ENCODE results near the gene LRRC26. TPM values are rescaled to one million over a fixed set of nuclear protein-coding genes. Genes with fewer than 3 reads are reported as not detected.

The LRRC26 gene
- polyA plus RNA-seq, 1 donor (not counting 4 experiments of a cell fraction or from before 2014, with no cell fraction given) = not detected

DNA sequence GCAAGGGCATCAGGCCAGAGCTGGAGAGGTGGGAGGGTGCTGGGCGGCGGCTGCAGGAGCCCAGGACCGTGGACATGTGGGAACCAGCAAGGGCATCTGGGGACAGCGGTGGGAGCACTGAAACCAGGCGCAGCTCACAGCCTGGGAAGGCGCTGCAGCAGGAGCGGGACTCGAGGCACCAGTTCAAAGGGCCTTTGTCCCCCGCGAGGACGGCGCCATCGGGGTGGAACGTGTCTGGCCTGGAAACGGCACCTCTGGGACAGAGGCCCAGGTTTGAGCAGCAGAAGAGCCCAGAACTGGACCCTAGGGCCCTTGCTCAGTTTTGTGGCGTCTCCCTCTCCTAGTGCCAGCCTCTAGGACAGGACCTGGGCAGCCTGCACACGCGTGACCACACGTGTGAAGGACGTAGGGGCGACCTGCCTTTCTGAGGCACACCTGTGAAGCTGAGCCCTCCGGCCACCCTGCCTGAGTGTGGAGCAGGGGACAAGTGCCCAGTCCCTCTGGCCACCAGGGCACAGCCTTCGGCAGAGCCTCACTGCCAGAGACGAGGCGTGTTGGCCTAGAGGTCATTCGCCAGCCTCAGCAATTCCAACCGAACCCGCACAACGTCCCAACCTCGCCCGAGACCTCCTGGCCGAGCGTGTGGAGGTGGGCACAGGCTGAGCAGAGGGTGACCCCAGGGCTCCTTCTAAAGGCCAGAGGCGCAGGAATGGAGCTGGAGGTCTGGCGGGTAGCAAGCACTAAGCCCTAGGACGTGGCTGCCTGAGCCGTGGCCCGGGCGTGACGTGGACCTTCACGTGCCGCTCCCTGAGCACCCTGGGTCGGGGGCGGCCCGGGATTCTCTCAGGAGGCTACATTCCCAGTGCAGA is 4.2 kb upstream of the LRRC26 start:
- H3K9me3 ChIP-seq (ENCODE audit: control insufficient read depth, low read depth, low read length) = no peaks in the 10 kb centered on the region
- no peaks in the 10 kb centered on the region for H3K36me3 ChIP-seq (ENCODE audit: control insufficient read depth in 2 of 2, extremely low read depth in 1 of 2, insufficient read depth in 2 of 2, low read length in 2 of 2)
- H3K9me1 ChIP-seq (ENCODE audit: control insufficient read depth, extremely low read depth, insufficient read depth, low read length) = no peaks in the 10 kb centered on the region
- TF ChIP-seq, protein P1, sequence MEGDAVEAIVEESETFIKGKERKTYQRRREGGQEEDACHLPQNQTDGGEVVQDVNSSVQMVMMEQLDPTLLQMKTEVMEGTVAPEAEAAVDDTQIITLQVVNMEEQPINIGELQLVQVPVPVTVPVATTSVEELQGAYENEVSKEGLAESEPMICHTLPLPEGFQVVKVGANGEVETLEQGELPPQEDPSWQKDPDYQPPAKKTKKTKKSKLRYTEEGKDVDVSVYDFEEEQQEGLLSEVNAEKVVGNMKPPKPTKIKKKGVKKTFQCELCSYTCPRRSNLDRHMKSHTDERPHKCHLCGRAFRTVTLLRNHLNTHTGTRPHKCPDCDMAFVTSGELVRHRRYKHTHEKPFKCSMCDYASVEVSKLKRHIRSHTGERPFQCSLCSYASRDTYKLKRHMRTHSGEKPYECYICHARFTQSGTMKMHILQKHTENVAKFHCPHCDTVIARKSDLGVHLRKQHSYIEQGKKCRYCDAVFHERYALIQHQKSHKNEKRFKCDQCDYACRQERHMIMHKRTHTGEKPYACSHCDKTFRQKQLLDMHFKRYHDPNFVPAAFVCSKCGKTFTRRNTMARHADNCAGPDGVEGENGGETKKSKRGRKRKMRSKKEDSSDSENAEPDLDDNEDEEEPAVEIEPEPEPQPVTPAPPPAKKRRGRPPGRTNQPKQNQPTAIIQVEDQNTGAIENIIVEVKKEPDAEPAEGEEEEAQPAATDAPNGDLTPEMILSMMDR (optimal IDR thresholded peaks at IDR 0.05 in 1 of 3, IDR thresholded peaks at IDR 0.05 in 1 of 3, conservative IDR thresholded peaks at IDR 0.05 in 1 of 3; ENCODE audit: extremely low read depth in 1 of 3, insufficient read depth in 2 of 3, low read length in 3 of 3) = no peak
- peak; percentile 65 for TF ChIP-seq EZH2 (IDR thresholded peaks at IDR 0.05; ENCODE audit: low read length)
- DNase-seq (ENCODE audit: low read depth, low spot score) (no peak), FAIRE-seq (no peak)
- H3K9ac ChIP-seq (ENCODE audit: control insufficient read depth, extremely low read depth, insufficient read depth, low read length) = no peak overlapping the region
- no peak overlapping the region for H3K4me2 ChIP-seq (ENCODE audit: control insufficient read depth, extremely low read depth, insufficient read depth, low read depth, low read length)
- H4K20me1 ChIP-seq (ENCODE audit: control insufficient read depth, extremely low read depth, insufficient read depth, low read length) = peaks cover 14% of the 10 kb centered on the region
- no peaks in the 10 kb centered on the region for H3K79me2 ChIP-seq (ENCODE audit: control insufficient read depth, insufficient read depth, low read length)
- H3K4me3 ChIP-seq (ENCODE audit: control insufficient read depth in 2 of 3, extremely low read depth in 1 of 3, insufficient read depth in 2 of 3, low read depth in 1 of 3, low read length in 3 of 3) = no peak overlapping the region
- no peaks in the 10 kb centered on the region for H3K4me1 ChIP-seq (ENCODE audit: control insufficient read depth, extremely low read depth, insufficient read depth, low read length)
- H2AFZ ChIP-seq (ENCODE audit: control insufficient read depth, low read length) = no peak overlapping the region
- no peak overlapping the region for H3K27ac ChIP-seq (ENCODE audit: control insufficient read depth, insufficient read depth, low read length)
- dilution Hi-C loops (cut with MboI; ENCODE audit: extremely low pct_ligation_motif_present, low sequenced_read_pairs) = no loop called here
- peaks cover 63% of the 10 kb centered on the region for H3K27me3 ChIP-seq (ENCODE audit: control insufficient read depth, extremely low read depth, insufficient read depth, low read length)

DNA sequence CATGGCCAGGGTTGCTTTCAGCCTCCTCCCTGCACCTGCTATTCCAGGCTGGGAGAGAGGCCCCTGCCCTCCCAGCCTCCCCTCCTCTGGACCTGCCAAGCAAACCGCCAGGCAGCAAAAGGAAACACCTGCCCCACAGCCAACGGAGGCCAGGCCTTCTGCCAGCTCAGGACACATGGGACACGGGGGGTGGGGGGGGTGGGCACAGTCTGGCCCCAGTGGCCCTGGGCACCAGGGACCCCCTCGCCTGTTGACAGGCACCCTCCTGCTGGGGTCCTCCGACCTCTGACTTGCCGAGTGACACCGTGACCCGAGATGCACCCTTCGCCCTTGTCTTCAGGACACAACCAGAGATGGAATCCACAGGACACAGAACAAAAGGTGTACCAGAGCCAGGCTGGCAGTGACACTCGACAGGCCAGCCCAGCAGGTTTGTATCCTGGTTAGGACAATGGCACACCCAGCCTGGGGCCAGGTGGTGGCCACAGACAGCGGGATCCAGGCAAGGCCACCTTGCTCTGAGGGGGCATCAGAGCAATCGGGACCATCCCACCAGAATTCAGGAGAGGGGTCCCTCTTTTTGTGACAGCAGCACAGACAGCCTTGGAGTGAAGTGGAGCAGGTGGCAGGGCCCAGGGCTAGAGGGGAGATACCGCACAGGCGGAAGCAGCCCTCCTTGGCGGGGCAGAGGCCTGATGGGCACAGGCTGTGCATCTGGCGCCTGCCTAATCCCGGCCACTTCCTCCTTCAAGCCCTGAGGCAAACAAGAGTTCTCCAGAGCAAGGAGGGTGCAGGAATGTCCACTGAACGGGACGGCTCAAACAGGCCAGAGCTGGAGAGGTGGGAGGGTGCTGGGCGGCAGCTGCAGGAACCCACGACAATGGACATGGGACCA is 3.3 kb upstream of the LRRC26 start:
- TF ChIP-seq, protein P1 (optimal IDR thresholded peaks at IDR 0.05 in 1 of 3, IDR thresholded peaks at IDR 0.05 in 1 of 3, conservative IDR thresholded peaks at IDR 0.05 in 1 of 3; ENCODE audit: extremely low read depth in 1 of 3, insufficient read depth in 2 of 3, low read length in 3 of 3) = no peak
- TF ChIP-seq EZH2 (IDR thresholded peaks at IDR 0.05; ENCODE audit: low read length) = no peak
- FAIRE-seq = no peak
- Histone ChIP-seq H3K4me3 (ENCODE audit: control insufficient read depth in 2 of 3, extremely low read depth in 1 of 3, insufficient read depth in 2 of 3, low read depth in 1 of 3, low read length in 3 of 3) (no peak overlapping the region), H3K4me2 (ENCODE audit: control insufficient read depth, extremely low read depth, insufficient read depth, low read depth, low read length) (no peak overlapping the region), H3K36me3 (ENCODE audit: control insufficient read depth in 2 of 2, extremely low read depth in 1 of 2, insufficient read depth in 2 of 2, low read length in 2 of 2) (no peaks in the 10 kb centered on the region), H3K9me3 (ENCODE audit: control insufficient read depth, low read depth, low read length) (no peaks in the 10 kb centered on the region), H4K20me1 (ENCODE audit: control insufficient read depth, extremely low read depth, insufficient read depth, low read length) (peaks cover 14% of the 10 kb centered on the region), H3K9ac (ENCODE audit: control insufficient read depth, extremely low read depth, insufficient read depth, low read length) (no peak overlapping the region), H2AFZ (ENCODE audit: control insufficient read depth, low read length) (no peak overlapping the region), H3K4me1 (ENCODE audit: control insufficient read depth, extremely low read depth, insufficient read depth, low read length) (no peaks in the 10 kb centered on the region), H3K9me1 (ENCODE audit: control insufficient read depth, extremely low read depth, insufficient read depth, low read length) (no peaks in the 10 kb centered on the region), H3K79me2 (ENCODE audit: control insufficient read depth, insufficient read depth, low read length) (no peaks in the 10 kb centered on the region), H3K27ac (ENCODE audit: control insufficient read depth, insufficient read depth, low read length) (no peak overlapping the region), H3K27me3 (ENCODE audit: control insufficient read depth, extremely low read depth, insufficient read depth, low read length) (peaks cover 71% of the 10 kb centered on the region)
- DNase-seq (ENCODE audit: low read depth, low spot score) = no peak
- dilution Hi-C loops (cut with MboI; ENCODE audit: extremely low pct_ligation_motif_present, low sequenced_read_pairs) = no loop called here

Measured in keratinocyte (primary cell).